ENCODE measurements around the gene MIS18A. TPM values are rescaled to one million over a fixed set of nuclear protein-coding genes. Genes with fewer than 3 reads are reported as not detected.

The MIS18A gene
- total and polyA plus RNA-seq, 10 of the 15 experiments (the other 5 are each of a cell fraction or from before 2014, with no cell fraction given): 6.5 to 48.9 (median 24.8) TPM

DNA sequence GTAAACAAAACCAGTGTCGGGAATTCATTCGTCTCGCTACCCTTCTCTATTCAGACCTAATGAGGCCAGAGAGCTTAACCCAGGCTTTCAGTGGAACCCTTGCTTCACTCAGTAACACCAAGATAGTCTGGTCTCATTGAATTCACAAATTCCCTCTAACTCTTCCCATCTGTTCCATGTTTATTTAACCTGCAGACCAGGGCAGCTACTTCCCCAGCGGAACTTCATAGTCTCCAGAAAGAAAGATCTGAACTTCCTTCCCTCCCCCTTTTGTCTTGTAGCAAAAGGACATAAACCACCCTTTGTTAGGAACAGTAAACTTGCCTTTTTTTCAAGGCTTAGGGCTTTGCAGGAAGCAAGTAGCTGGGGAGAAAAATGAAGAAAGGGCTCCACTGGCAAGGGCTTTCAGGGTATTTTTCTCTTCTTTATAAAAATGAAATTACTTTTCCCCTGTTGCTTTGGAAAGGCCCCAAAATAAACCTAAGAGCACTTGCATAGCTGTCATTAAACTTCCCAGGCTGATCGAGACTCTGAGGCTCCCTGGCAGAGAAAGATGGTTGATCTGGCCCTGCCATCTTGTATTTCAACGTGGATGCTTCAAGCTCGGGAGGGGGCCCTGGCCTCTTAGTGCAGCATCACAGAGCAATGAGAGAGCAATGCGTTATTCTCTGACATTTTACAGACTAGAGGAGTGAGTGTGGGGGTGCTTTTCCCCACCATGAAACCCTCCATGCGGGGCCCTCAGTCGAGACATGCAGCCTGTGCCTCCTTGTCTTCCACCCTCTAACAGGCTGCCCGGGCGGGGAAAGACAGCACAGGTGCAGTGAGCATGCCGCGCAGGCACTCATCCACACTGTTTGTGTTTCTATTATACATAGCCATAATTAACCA is 30.0 kb downstream of the MIS18A start:
- intact Hi-C loops (cut with micrococcal nuclease; ENCODE audit: unreplicated experiment) (no loop called here), in situ Hi-C loops (cut with MboI) (no loop called here)
- Histone ChIP-seq H3K79me2 (ENCODE audit: control insufficient read depth, insufficient read depth, low read length) (no peaks in the 10 kb centered on the region), H3K9me3 (replicated peaks; ENCODE audit: control insufficient read depth, insufficient read depth, low read length) (no peaks in the 10 kb centered on the region; the same call in 2 of the 3 replicates), H3K4me3 (no peak overlapping the region), H3K27ac (ENCODE audit: control insufficient read depth, insufficient read depth) (no peak overlapping the region), H4K20me1 (ENCODE audit: control insufficient read depth, insufficient read depth) (no peaks in the 10 kb centered on the region), H3K36me3 (ENCODE audit: control insufficient read depth in 2 of 2, insufficient read depth in 2 of 2, low read length in 1 of 2) (no peaks in the 10 kb centered on the region), H3K27me3 (replicated peaks in 1 of 2; ENCODE audit: control insufficient read depth in 2 of 2, insufficient read depth in 2 of 2, low read length in 1 of 2) (peaks cover 0 to 3% of the 10 kb centered on the region in 2 experiments; a peak in 1 of 4 replicates), H2AFZ (ENCODE audit: control insufficient read depth, low read depth, low read length) (no peak overlapping the region), H3K4me2 (ENCODE audit: control insufficient read depth, insufficient read depth) (no peak overlapping the region), H3K4me1 (ENCODE audit: control insufficient read depth, insufficient read depth, low read length) (no peaks in the 10 kb centered on the region), H3K9ac (ENCODE audit: control insufficient read depth, insufficient read depth, low read length) (no peak overlapping the region)
- DNase-seq (ENCODE audit: low read depth, low spot score) (no peak), FAIRE-seq (no peak), ATAC-seq (no peak)
- BruUV-seq (replicated peaks): no TSS peak
- ChIA-PET RAD21 (ENCODE audit: unreplicated experiment) (no interaction called here), SMC1A (ENCODE audit: uncharacterized antibody, unreplicated experiment) (no interaction called here), POLR2A (no interaction called here), CTCF (interaction anchor here (1.0 kb wide), 1 partner anchor 10 kb away, joined by 3 read pairs; no protein-coding TSS in a partner anchor)
- TF ChIP-seq POLR2AphosphoS2 (IDR thresholded peaks at IDR 0.05; ENCODE audit: low read depth, low read length): no peak
- TF ChIP-seq PAX8 (IDR thresholded peaks at IDR 0.05): no peak
- WGBS (ENCODE audit: insufficient coverage, insufficient replicate concordance, low lambda C conversion rate, missing lambda C conversion rate): 62% methylated on average over 14 of the region's 14 CpGs

DNA sequence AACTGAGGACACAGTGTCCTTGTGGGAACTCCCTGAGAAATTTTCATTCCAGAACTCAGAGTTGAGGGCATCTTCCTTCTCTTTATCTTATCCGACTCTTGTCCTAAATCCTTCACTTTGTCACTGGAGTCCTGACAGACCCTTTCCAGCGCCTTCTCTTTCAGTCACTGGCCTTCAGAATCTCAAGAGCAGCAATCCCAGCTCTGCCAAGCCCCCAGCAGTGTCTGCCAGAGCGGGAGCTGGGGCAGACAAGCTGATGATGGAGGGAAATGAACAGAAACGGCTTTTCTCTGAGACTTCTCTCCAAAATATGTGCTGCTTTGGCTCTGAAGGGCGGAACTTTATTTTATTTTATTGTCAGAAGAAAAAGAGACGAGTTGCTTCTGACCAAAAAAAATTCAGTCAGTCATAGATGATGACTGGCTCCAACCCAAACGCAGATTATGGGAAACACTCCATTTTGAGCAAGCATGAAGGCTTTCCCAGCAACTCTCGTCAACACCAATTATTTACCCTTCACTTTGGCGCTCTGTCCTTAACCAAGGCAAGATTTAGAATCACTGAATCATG is 32.2 kb downstream of the MIS18A start:
- ATAC-seq: no peak
- H3K27me3 ChIP-seq (replicated peaks in 1 of 2; ENCODE audit: control insufficient read depth in 2 of 2, insufficient read depth in 2 of 2, low read length in 1 of 2): peaks cover 0 to 3% of the 10 kb centered on the region in 2 experiments; a peak in 2 of 4 replicates
- H3K79me2 ChIP-seq (ENCODE audit: control insufficient read depth, insufficient read depth, low read length): no peaks in the 10 kb centered on the region
- POLR2A ChIA-PET: no interaction called here
- BruUV-seq (replicated peaks): no TSS peak
- no peak overlapping the region for H3K27ac ChIP-seq (ENCODE audit: control insufficient read depth, insufficient read depth)
- RAD21 ChIA-PET (ENCODE audit: unreplicated experiment): no interaction called here
- H2AFZ ChIP-seq (ENCODE audit: control insufficient read depth, low read depth, low read length): no peak overlapping the region
- no peak for FAIRE-seq
- no peaks in the 10 kb centered on the region for H3K36me3 ChIP-seq (ENCODE audit: control insufficient read depth in 2 of 2, insufficient read depth in 2 of 2, low read length in 1 of 2)
- no peaks in the 10 kb centered on the region for H4K20me1 ChIP-seq (ENCODE audit: control insufficient read depth, insufficient read depth)
- SMC1A ChIA-PET (ENCODE audit: uncharacterized antibody, unreplicated experiment): no interaction called here
- no peak overlapping the region for H3K9ac ChIP-seq (ENCODE audit: control insufficient read depth, insufficient read depth, low read length)
- in situ Hi-C loops (cut with MboI): no loop called here
- WGBS (ENCODE audit: insufficient coverage, insufficient replicate concordance, low lambda C conversion rate, missing lambda C conversion rate): 34% methylated on average over 9 of the region's 9 CpGs
- intact Hi-C loops (cut with micrococcal nuclease; ENCODE audit: unreplicated experiment): no loop called here
- no peak for DNase-seq (ENCODE audit: low read depth, low spot score)
- no peak overlapping the region for H3K4me3 ChIP-seq
- H3K4me1 ChIP-seq (ENCODE audit: control insufficient read depth, insufficient read depth, low read length): no peaks in the 10 kb centered on the region
- H3K9me3 ChIP-seq (replicated peaks; ENCODE audit: control insufficient read depth, insufficient read depth, low read length): no peaks in the 10 kb centered on the region; the same call in 2 of the 3 replicates
- CTCF ChIA-PET: no interaction called here
- H3K4me2 ChIP-seq (ENCODE audit: control insufficient read depth, insufficient read depth): no peak overlapping the region
- no peak for TF ChIP-seq TAF1 (IDR thresholded peaks at IDR 0.05; ENCODE audit: borderline replicate concordance, low read depth, low read length)
- no peak for TF ChIP-seq MXI1 (IDR thresholded peaks at IDR 0.05; ENCODE audit: low read depth, low read length)
- no peak for TF ChIP-seq BHLHE40 (IDR thresholded peaks at IDR 0.05; ENCODE audit: borderline replicate concordance in 1 of 2, low read depth in 2 of 2, low read length in 1 of 2)
- TF ChIP-seq LARP7 (IDR thresholded peaks at IDR 0.05): no peak
- TF ChIP-seq, protein P1, sequence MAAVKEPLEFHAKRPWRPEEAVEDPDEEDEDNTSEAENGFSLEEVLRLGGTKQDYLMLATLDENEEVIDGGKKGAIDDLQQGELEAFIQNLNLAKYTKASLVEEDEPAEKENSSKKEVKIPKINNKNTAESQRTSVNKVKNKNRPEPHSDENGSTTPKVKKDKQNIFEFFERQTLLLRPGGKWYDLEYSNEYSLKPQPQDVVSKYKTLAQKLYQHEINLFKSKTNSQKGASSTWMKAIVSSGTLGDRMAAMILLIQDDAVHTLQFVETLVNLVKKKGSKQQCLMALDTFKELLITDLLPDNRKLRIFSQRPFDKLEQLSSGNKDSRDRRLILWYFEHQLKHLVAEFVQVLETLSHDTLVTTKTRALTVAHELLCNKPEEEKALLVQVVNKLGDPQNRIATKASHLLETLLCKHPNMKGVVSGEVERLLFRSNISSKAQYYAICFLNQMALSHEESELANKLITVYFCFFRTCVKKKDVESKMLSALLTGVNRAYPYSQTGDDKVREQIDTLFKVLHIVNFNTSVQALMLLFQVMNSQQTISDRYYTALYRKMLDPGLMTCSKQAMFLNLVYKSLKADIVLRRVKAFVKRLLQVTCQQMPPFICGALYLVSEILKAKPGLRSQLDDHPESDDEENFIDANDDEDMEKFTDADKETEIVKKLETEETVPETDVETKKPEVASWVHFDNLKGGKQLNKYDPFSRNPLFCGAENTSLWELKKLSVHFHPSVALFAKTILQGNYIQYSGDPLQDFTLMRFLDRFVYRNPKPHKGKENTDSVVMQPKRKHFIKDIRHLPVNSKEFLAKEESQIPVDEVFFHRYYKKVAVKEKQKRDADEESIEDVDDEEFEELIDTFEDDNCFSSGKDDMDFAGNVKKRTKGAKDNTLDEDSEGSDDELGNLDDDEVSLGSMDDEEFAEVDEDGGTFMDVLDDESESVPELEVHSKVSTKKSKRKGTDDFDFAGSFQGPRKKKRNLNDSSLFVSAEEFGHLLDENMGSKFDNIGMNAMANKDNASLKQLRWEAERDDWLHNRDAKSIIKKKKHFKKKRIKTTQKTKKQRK (IDR thresholded peaks at IDR 0.05; ENCODE audit: low read depth, low read length): no peak
- no peak for TF ChIP-seq SMARCA5 (IDR thresholded peaks at IDR 0.05)
- TF ChIP-seq, protein P2, sequence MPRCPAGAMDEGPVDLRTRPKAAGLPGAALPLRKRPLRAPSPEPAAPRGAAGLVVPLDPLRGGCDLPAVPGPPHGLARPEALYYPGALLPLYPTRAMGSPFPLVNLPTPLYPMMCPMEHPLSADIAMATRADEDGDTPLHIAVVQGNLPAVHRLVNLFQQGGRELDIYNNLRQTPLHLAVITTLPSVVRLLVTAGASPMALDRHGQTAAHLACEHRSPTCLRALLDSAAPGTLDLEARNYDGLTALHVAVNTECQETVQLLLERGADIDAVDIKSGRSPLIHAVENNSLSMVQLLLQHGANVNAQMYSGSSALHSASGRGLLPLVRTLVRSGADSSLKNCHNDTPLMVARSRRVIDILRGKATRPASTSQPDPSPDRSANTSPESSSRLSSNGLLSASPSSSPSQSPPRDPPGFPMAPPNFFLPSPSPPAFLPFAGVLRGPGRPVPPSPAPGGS (IDR thresholded peaks at IDR 0.05; ENCODE audit: borderline replicate concordance, insufficient read depth, low read depth, low read length, poor library complexity, severe bottlenecking): no peak
- TF ChIP-seq STAT3 (IDR thresholded peaks at IDR 0.05; ENCODE audit: low read depth, low read length): no peak
